K562 (cell line): ENCODE data around the gene METTL24. TPM values are rescaled to one million over a fixed set of nuclear protein-coding genes. Genes with fewer than 3 reads are reported as not detected.

Source experiments
- ATAC-seq: fragments of 200-7000 bp; cut with Tn5 transposase; 3 replicates; pipeline ENCODE4 v1.9.1; 2020; ENCODE audit warnings: moderate library complexity
- BruUV-seq: library from RNA; stranded (reverse); fragments of 400-500 nt; replicated peaks from 2 replicates; lab custom pipeline; 2021; lab: Mats Ljungman, UMichigan
- CTCF ChIA-PET: fragments of 300-600 bp; formaldehyde crosslinking; extraction: SDS; loops from one replicate; lab custom pipeline; 2021; ENCODE audit warnings: low intra/inter-chr PET ratio; lab: Yijun Ruan, JAX
- POLR2A ChIA-PET: fragments of 300-600, 350-650 bp; sonication (Branson Sonifier 250); formaldehyde crosslinking; extraction: SDS; loops from one replicate; lab custom pipeline; 2021; ENCODE audit warnings: antibody characterized with exemption, inconsistent platforms; lab: Yijun Ruan, JAX
- DNase-seq, 4 experiments: peaks; one replicate each; pipeline versions ENCODE4 v3.0.0 to v3.0.0-alpha.2; 2011 to 2018; ENCODE audit warnings: low spot score in 3 of 4, mixed read lengths in 3 of 4; ENCODE audit errors: extremely low read depth in 1 of 4
- FAIRE-seq: peaks from 2 replicates; lab custom pipeline; 2011; peaks lifted over from hg19 to GRCh38; lab: Jason Lieb, UNC
- H2AFZ ChIP-seq: 2 replicates; pipeline ENCODE4 v1.6.0; 2011; ENCODE audit warnings: low read depth, low read length, control low read depth, inconsistent platforms
- H3K27ac ChIP-seq: fragments of 200-600 bp; 3 replicates; pipeline ENCODE4 v1.8.0; 2011; ENCODE audit warnings: low read depth, mild to moderate bottlenecking, control low read depth, inconsistent platforms, low read length, moderate library complexity, mixed read lengths; ENCODE audit errors: extremely low read depth
- H3K27me3 ChIP-seq, 2 experiments: fragments of 300-600 bp in 1 of 2; 2 replicates in 1 of 2; 3 replicates in 1 of 2; pipeline versions ENCODE4 v1.6.0 to v1.8.0; 2011; ENCODE audit warnings: inconsistent platforms in 2 of 2, low read length in 2 of 2, mild to moderate bottlenecking in 1 of 2, mixed read lengths in 1 of 2, moderate library complexity in 1 of 2; ENCODE audit not compliant: control insufficient read depth in 2 of 2, insufficient read depth in 2 of 2
- H3K36me3 ChIP-seq: fragments of 300-600 bp; 3 replicates; pipeline ENCODE4 v1.8.0; 2011; ENCODE audit warnings: mild to moderate bottlenecking, low read length, inconsistent platforms; ENCODE audit not compliant: control insufficient read depth, insufficient read depth
- H3K4me1 ChIP-seq, 2 experiments: fragments of 200-600 bp in 1 of 2; replicated peaks in 1 of 2; 2 replicates in 1 of 2; 3 replicates in 1 of 2; pipeline versions ENCODE4 v1.5.1 to v1.8.0; 2011; ENCODE audit warnings: inconsistent platforms in 2 of 2, low read length in 2 of 2, mild to moderate bottlenecking in 1 of 2, mixed read lengths in 1 of 2, moderate library complexity in 1 of 2; ENCODE audit not compliant: control insufficient read depth in 2 of 2, insufficient read depth in 2 of 2
- H3K4me2 ChIP-seq: 2 replicates; pipeline ENCODE4 v1.6.1; 2011; ENCODE audit warnings: low read length, control low read depth, inconsistent platforms, mixed read lengths; ENCODE audit not compliant: insufficient read depth
- H3K4me3 ChIP-seq: fragments of 200-600 bp; sonication (generic), shearing (Covaris generic); 2 replicates; pipeline ENCODE4 v1.5.1; 2016; ENCODE audit warnings: control low read depth, inconsistent platforms
- H3K79me2 ChIP-seq: fragments of 200-600 bp; 3 replicates; pipeline ENCODE4 v1.8.0; 2011; ENCODE audit warnings: low read length, inconsistent platforms; ENCODE audit not compliant: control insufficient read depth, insufficient read depth
- H3K9ac ChIP-seq, 2 experiments: 2 replicates each; pipeline versions ENCODE4 v1.6.0 to v1.6.1; 2011; ENCODE audit warnings: low read depth in 2 of 2, low read length in 2 of 2, control low read depth in 1 of 2, inconsistent platforms in 1 of 2, mild to moderate bottlenecking in 1 of 2, mixed read lengths in 1 of 2; ENCODE audit not compliant: insufficient read depth in 1 of 2
- H3K9me1 ChIP-seq: one replicate; pipeline ENCODE4 v1.6.0; 2011; ENCODE audit warnings: inconsistent platforms, mild to moderate bottlenecking, low read length, moderate library complexity; ENCODE audit not compliant: control insufficient read depth, insufficient read depth
- H3K9me3 ChIP-seq: replicated peaks from 2 replicates; pipeline ENCODE4 v1.5.1; 2011; ENCODE audit warnings: low read depth, low read length, inconsistent platforms; ENCODE audit not compliant: control insufficient read depth, insufficient read depth
- H4K20me1 ChIP-seq: replicated peaks from 2 replicates; pipeline ENCODE4 v1.6.1; 2011; ENCODE audit warnings: low read length, inconsistent platforms, mixed read lengths; ENCODE audit not compliant: control insufficient read depth, insufficient read depth
- ARNT ChIP-seq, 2 experiments: fragments of 450-650 bp; IDR thresholded peaks; 2 replicates each; pipeline ENCODE4 v1.6.1; 2016; ENCODE audit warnings: mild to moderate bottlenecking in 1 of 2
- BDP1 ChIP-seq: IDR thresholded peaks from 3 replicates; pipeline ENCODE4 v1.6.1; 2011; ENCODE audit not compliant: insufficient read length, insufficient read depth
- GATAD2A ChIP-seq: fragments of 450-650 bp; IDR thresholded peaks from 2 replicates; pipeline ENCODE4 v1.6.1; 2017
- HEY1 ChIP-seq: fragments of 250-450 bp; sonication (Bioruptor Pico); IDR thresholded peaks from 2 replicates; pipeline ENCODE4 v1.5.0; 2020; ENCODE audit warnings: mild to moderate bottlenecking, moderate library complexity, borderline replicate concordance
- NCOR1 ChIP-seq: fragments of 450-650 bp; IDR thresholded peaks from 2 replicates; pipeline ENCODE4 v1.6.1; 2016; ENCODE audit warnings: mild to moderate bottlenecking, moderate library complexity
- POU5F1 ChIP-seq: fragments of 150-350 bp; IDR thresholded peaks from 2 replicates; pipeline ENCODE4 v1.6.1; 2014; ENCODE audit warnings: borderline replicate concordance, low read length, low read depth, mild to moderate bottlenecking; ENCODE audit not compliant: partially characterized antibody
- SREBF2 ChIP-seq: sonication (generic); formaldehyde crosslinking; IDR thresholded peaks from 2 replicates; pipeline ENCODE4 v1.4.0; 2020; ENCODE audit warnings: mild to moderate bottlenecking, missing genetic modification reagents
- ZNF263 ChIP-seq: sonication (generic); formaldehyde crosslinking; IDR thresholded peaks from 2 replicates; pipeline ENCODE4 v1.8.0; 2022; ENCODE audit warnings: mild to moderate bottlenecking, missing genetic modification reagents, borderline replicate concordance
- ZNF3 ChIP-seq: fragments of 250-450 bp; sonication (Bioruptor Pico); IDR thresholded peaks from 2 replicates; pipeline ENCODE4 v1.5.0; 2021; ENCODE audit warnings: mild to moderate bottlenecking, moderate library complexity
- ZZZ3 ChIP-seq: fragments of 450-650 bp; IDR thresholded peaks from 2 replicates; pipeline ENCODE4 v1.6.1; 2016; ENCODE audit warnings: antibody characterized with exemption, mild to moderate bottlenecking, moderate library complexity
- WGBS: fragments of 100-300 bp; shearing (Covaris generic); methylation state at CpG from one replicate; pipeline ENCODE4 v1.1.6; 2016; ENCODE audit warnings: low coverage, mixed read lengths; ENCODE audit not compliant: insufficient coverage; ENCODE audit errors: missing lambda C conversion rate; 5-methylcytosine and 5-hydroxymethylcytosine counted together
- in situ Hi-C: fragments of 300-500 bp; cut with MboI; formaldehyde crosslinking; loops from 4 replicates; pipeline ENCODE4 v1.15.0; 2018; ENCODE audit warnings: inconsistent platforms, mixed read lengths
- intact Hi-C: fragments of 100-400 bp; cut with micrococcal nuclease; formaldehyde crosslinking; loops from 2 replicates; pipeline ENCODE4 v1.14.2; 2022
- polyA plus RNA-seq, 8 experiments: library from polyadenylated mRNA; depleted of rRNA in 4 of 8; stranded (reverse) in 5 of 8; unstranded in 3 of 8; fragments of >200 nt; fragmentation: Nextera tagmentation in 2 of 8; fragmentation: Illumina TruSeq in 1 of 8; extraction: Ambion mirVana in 2 of 8; extraction: Trizol in 1 of 8; gene quantifications; 2 replicates each; pipeline versions ENCODE4 v1.2.1 to v1.2.3, GENCODE V29; 2011 to 2014; ENCODE audit warnings: inconsistent platforms in 1 of 8, missing spikeins in 1 of 8
- total RNA-seq, 7 experiments: library from RNA; depleted of rRNA in 6 of 7; stranded (reverse); fragments of >200 nt in 6 of 7; fragmentation: Illumina TruSeq in 2 of 7; extraction: Trizol in 2 of 7; gene quantifications; 2 replicates each; pipeline versions ENCODE4 v1.2.1 to v1.2.3, GENCODE V29; 2011 to 2021; ENCODE audit warnings: low replicate concordance in 1 of 7
- TF ChIP-seq, protein P1 (sequence below): IDR thresholded peaks from 2 replicates; pipeline ENCODE4 v1.6.1; 2012; ENCODE audit warnings: low read depth, low read length, improper control_type of control experiment, borderline replicate concordance

The METTL24 gene
- total and polyA plus RNA-seq, 9 of the 15 experiments (the other 6 are each of a cell fraction or from before 2014, with no cell fraction given) = not detected

DNA sequence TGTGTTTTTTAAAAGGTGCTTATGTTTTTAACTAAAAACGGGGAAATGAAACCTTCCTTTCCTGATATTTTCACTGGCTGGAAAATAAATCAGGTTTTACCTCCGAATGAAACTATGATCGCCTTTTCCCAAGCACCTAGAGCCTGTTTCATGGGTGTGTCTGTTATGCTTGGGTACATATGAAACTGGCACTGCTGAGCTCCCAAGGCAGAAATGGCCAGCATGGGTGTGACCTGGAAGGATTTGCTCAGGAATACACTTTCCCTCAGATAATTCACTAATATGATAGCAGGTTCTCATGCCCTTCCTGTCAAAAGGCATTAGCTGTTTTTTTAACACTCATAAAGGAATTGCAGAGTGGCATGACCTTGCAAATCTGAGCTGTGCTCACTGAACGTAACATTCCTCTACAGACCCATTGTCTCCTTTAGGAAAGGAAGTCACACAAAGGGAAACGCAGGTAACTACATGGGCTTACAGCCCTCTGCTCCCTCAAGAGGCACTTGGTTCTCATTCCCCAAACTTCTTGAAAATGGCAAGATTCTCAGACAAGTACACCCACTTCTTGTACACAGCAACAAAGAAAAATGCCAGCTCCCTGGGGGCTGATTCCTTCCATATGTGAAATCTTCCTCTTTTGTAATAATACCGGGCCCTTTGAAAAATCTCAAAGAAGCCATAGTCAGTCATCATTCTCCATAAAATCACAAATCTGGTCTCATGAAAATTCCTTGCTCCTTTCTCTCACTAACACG is 72.7 kb downstream of the METTL24 start:
- POLR2A ChIA-PET = interaction anchor here (0.6 to 1.0 kb wide), 2 partner anchors 10 to 105 kb away, joined by 3 read pairs; partner anchors contain the start of gene CDC40
- no peaks in the 10 kb centered on the region for H3K36me3 ChIP-seq
- DNase-seq = no peak
- TF ChIP-seq NCOR1 = no peak
- TF ChIP-seq POU5F1 = no peak
- TF ChIP-seq ZNF3 = no peak
- no peak for TF ChIP-seq BDP1
- TF ChIP-seq HEY1 (CRISPR knock-in tag) = no peak
- no peak for TF ChIP-seq ZZZ3
- TF ChIP-seq GATAD2A = no peak
- TF ChIP-seq, protein P1, sequence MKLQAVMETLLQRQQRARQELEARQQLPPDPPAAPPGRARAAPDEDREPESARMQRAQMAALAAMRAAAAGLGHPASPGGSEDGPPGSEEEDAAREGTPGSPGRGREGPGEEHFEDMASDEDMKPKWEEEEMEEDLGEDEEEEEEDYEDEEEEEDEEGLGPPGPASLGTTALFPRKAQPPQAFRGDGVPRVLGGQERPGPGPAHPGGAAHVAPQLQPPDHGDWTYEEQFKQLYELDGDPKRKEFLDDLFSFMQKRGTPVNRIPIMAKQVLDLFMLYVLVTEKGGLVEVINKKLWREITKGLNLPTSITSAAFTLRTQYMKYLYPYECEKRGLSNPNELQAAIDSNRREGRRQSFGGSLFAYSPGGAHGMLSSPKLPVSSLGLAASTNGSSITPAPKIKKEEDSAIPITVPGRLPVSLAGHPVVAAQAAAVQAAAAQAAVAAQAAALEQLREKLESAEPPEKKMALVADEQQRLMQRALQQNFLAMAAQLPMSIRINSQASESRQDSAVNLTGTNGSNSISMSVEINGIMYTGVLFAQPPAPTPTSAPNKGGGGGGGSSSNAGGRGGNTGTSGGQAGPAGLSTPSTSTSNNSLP = no peak
- TF ChIP-seq ZNF263 = no peak
- TF ChIP-seq SREBF2 (CRISPR knock-in tag) = no peak
- TF ChIP-seq ARNT (IDR thresholded peaks at IDR 0.05) = no peak
- TF ChIP-seq, all 486 proteins: peak for 0
- Histone ChIP-seq H3K4me2 (no peak overlapping the region), H3K9ac (no peak overlapping the region), H3K27ac (no peak overlapping the region), H2AFZ (no peak overlapping the region), H3K9me1 (no peaks in the 10 kb centered on the region), H3K4me1 (no peaks in the 10 kb centered on the region), H3K27me3 (peaks cover 12 to 21% of the 10 kb centered on the region in 2 experiments; a peak in 4 of 5 replicates), H3K4me3 (no peak overlapping the region), H3K79me2 (no peaks in the 10 kb centered on the region), H3K9me3 (no peaks in the 10 kb centered on the region), H4K20me1 (no peaks in the 10 kb centered on the region)
- in situ Hi-C loops = no loop called here
- FAIRE-seq = no peak
- intact Hi-C loops = no loop called here
- CTCF ChIA-PET = no interaction called here
- BruUV-seq = no TSS peak
- WGBS = 0% methylated on average over 7 of the region's 7 CpGs
- ATAC-seq = no peak
